Natural killer cell (primary cell): ENCODE results near the gene ADAM19. TPM values are rescaled to one million over a fixed set of nuclear protein-coding genes. Genes with fewer than 3 reads are reported as not detected.

Experiments
- ATAC-seq, 3 donors: fragments of 150-1000 bp in 2 of 3; fragments of 200-7000 bp in 1 of 3; cut with Tn5 transposase; 1 replicate in 1 of 3; 2 replicates in 2 of 3; pipeline ENCODE4 v1.10.0; 2021; ENCODE audit warnings: mild to moderate bottlenecking in 2 of 3, moderate library complexity in 2 of 3
- DNase-seq, 2 donors: peaks; one replicate each; pipeline versions ENCODE4 v3.0.0 to v3.0.0-alpha.2; 2013 to 2021; ENCODE audit warnings: mixed read lengths in 1 of 2
- H3K27ac ChIP-seq: one replicate; pipeline ENCODE4 v1.5.1; 2013; ENCODE audit warnings: mild to moderate bottlenecking, low read length
- H3K27me3 ChIP-seq: one replicate; pipeline ENCODE4 v1.6.1; 2013; ENCODE audit warnings: low read length; ENCODE audit not compliant: control insufficient read depth, insufficient read depth
- H3K36me3 ChIP-seq: one replicate; pipeline ENCODE4 v1.6.1; 2013; ENCODE audit warnings: low read length; ENCODE audit not compliant: control insufficient read depth, insufficient read depth
- H3K4me1 ChIP-seq: one replicate; pipeline ENCODE4 v1.6.1; 2013; ENCODE audit warnings: low read length; ENCODE audit not compliant: control insufficient read depth, insufficient read depth
- H3K4me3 ChIP-seq: one replicate; pipeline ENCODE4 v1.5.1; 2013; ENCODE audit warnings: low read length
- H3K9me3 ChIP-seq: one replicate; pipeline ENCODE4 v1.6.1; 2013; ENCODE audit warnings: low read length; ENCODE audit not compliant: control insufficient read depth, insufficient read depth
- H3K27ac Mint-ChIP-seq, 2 donors: one replicate each; pipeline ENCODE4 v1.8.0; 2022; ENCODE audit warnings: mild to moderate bottlenecking in 2 of 2, mixed read lengths in 2 of 2, moderate library complexity in 1 of 2
- H3K27me3 Mint-ChIP-seq, 2 donors: one replicate each; pipeline ENCODE4 v1.8.0; 2022; ENCODE audit warnings: low read depth in 2 of 2, mixed read lengths in 2 of 2
- H3K36me3 Mint-ChIP-seq: one replicate; pipeline ENCODE4 v1.8.0; 2022; ENCODE audit warnings: mixed read lengths
- H3K4me1 Mint-ChIP-seq, 2 donors: one replicate each; pipeline ENCODE4 v1.8.0; 2022; ENCODE audit warnings: mixed read lengths in 2 of 2
- H3K4me3 Mint-ChIP-seq: one replicate; pipeline ENCODE4 v1.8.0; 2022; ENCODE audit warnings: mild to moderate bottlenecking, moderate library complexity, mixed read lengths
- H3K9me3 Mint-ChIP-seq, 2 donors: one replicate each; pipeline ENCODE4 v1.8.0; 2022; ENCODE audit warnings: mixed read lengths in 2 of 2
- CTCF ChIP-seq: fragments of 200-600 bp; IDR thresholded peaks from one replicate; pipeline ENCODE4 v1.8.0; 2022; ENCODE audit warnings: antibody characterized with exemption
- WGBS: methylation state at CpG from one replicate; pipeline ENCODE4 v1.1.7; 2013; ENCODE audit warnings: missing lambda C conversion rate; ENCODE audit not compliant: insufficient coverage; 5-methylcytosine and 5-hydroxymethylcytosine counted together
- intact Hi-C: fragments of 100-400 bp; cut with micrococcal nuclease; formaldehyde crosslinking; loops from one replicate; pipeline ENCODE4 v1.14.2; 2022
- total RNA-seq, 4 donors: library from RNA; stranded (reverse); fragments of 120-200 nt in 1 of 4; gene quantifications; one replicate each; pipeline versions ENCODE4 v1.2.3 to v1.2.4, GENCODE V29; 2013 to 2022

ADAM19 gene
- total RNA-seq, 3 donors from 2014 or later (not counting 1 experiment from before 2014, with no cell fraction given): 1.2 to 28.0 (median 4.7) TPM

GRCh38 chr5:157486861-157487260 is 88.7 kb downstream of the ADAM19 start:
- Mint-ChIP-seq H3K36me3 (no peaks in the 10 kb centered on the region), H3K4me3 (no peak overlapping the region), H3K27ac (no peak overlapping the region), H3K9me3 (no peaks in the 10 kb centered on the region), H3K27me3 (no peaks in the 10 kb centered on the region), H3K4me1 (peaks cover 8 to 10% of the 10 kb centered on the region in 2 donors)
- H3K9me3 ChIP-seq: no peaks in the 10 kb centered on the region
- DNase-seq (no peak), ATAC-seq (no peak)
- 59% methylated on average over 3 of the region's 3 CpGs for WGBS
- H3K27me3 ChIP-seq: no peaks in the 10 kb centered on the region
- H3K4me1 ChIP-seq: peaks cover 32% of the 10 kb centered on the region
- peak overlapping the region; percentile 87 for H3K27ac ChIP-seq
- no peak overlapping the region for H3K4me3 ChIP-seq
- intact Hi-C loops: no loop called here
- H3K36me3 ChIP-seq: no peaks in the 10 kb centered on the region
- no peak for TF ChIP-seq CTCF

- Mint-ChIP-seq H3K4me3 (no peak overlapping the region), H3K4me1 (peaks cover 8 to 10% of the 10 kb centered on the region in 2 donors), H3K27ac (no peak overlapping the region), H3K27me3 (no peaks in the 10 kb centered on the region), H3K9me3 (no peaks in the 10 kb centered on the region), H3K36me3 (no peaks in the 10 kb centered on the region)
- ATAC-seq (peak in 2 of 3 donors; percentile 27 to 47), DNase-seq (no peak)
- WGBS: 19% methylated on average over 8 of the region's 8 CpGs
- Histone ChIP-seq H3K9me3 (no peaks in the 10 kb centered on the region), H3K36me3 (no peaks in the 10 kb centered on the region), H3K27me3 (no peaks in the 10 kb centered on the region), H3K27ac (peak overlapping the region; percentile 87), H3K4me1 (peaks cover 34% of the 10 kb centered on the region), H3K4me3 (no peak overlapping the region)
- no peak for TF ChIP-seq CTCF
- intact Hi-C loops: no loop called here
These were observed 89.3 kb downstream of the ADAM19 start for GRCh38 chr5:157486221-157486681.

- Mint-ChIP-seq H3K27me3 (no peaks in the 10 kb centered on the region), H3K4me1 (peaks cover 8 to 10% of the 10 kb centered on the region in 2 donors), H3K4me3 (no peak overlapping the region), H3K27ac (no peak overlapping the region), H3K36me3 (no peaks in the 10 kb centered on the region), H3K9me3 (no peaks in the 10 kb centered on the region)
- Histone ChIP-seq H3K27me3 (no peaks in the 10 kb centered on the region), H3K4me1 (peaks cover 34% of the 10 kb centered on the region), H3K36me3 (no peaks in the 10 kb centered on the region), H3K4me3 (no peak overlapping the region), H3K27ac (peak overlapping the region; percentile 87), H3K9me3 (no peaks in the 10 kb centered on the region)
- TF ChIP-seq CTCF: no peak
- intact Hi-C loops: no loop called here
- ATAC-seq (no peak), DNase-seq (no peak)
- 74% methylated on average over 3 of the region's 3 CpGs for WGBS
These were observed 89.8 kb downstream of the ADAM19 start for GRCh38 chr5:157485811-157486210.

GRCh38 chr5:157485340-157485739 is 90.2 kb downstream of the ADAM19 start:
- intact Hi-C loops: no loop called here
- ATAC-seq: no peak
- H3K27ac ChIP-seq: peak overlapping the region; percentile 64

More at GRCh38 chr5:157485340-157485739, 90.2 kb downstream of the ADAM19 start:
- Histone ChIP-seq H3K27me3 (no peaks in the 10 kb centered on the region), H3K4me3 (no peak overlapping the region), H3K36me3 (no peaks in the 10 kb centered on the region), H3K9me3 (no peaks in the 10 kb centered on the region), H3K4me1 (peaks cover 34% of the 10 kb centered on the region)
- TF ChIP-seq CTCF: no peak
- no peak overlapping the region for H3K4me3 Mint-ChIP-seq
- no peaks in the 10 kb centered on the region for H3K27me3 Mint-ChIP-seq
- no peaks in the 10 kb centered on the region for H3K9me3 Mint-ChIP-seq
- H3K36me3 Mint-ChIP-seq: no peaks in the 10 kb centered on the region
- no peak overlapping the region for H3K27ac Mint-ChIP-seq
- DNase-seq: no peak
- WGBS: 88% methylated on average over 2 of the region's 2 CpGs
- peaks cover 8 to 10% of the 10 kb centered on the region in 2 donors for H3K4me1 Mint-ChIP-seq
